Measurements from ENCODE around the gene SBK3.

SBK3 gene

DNA sequence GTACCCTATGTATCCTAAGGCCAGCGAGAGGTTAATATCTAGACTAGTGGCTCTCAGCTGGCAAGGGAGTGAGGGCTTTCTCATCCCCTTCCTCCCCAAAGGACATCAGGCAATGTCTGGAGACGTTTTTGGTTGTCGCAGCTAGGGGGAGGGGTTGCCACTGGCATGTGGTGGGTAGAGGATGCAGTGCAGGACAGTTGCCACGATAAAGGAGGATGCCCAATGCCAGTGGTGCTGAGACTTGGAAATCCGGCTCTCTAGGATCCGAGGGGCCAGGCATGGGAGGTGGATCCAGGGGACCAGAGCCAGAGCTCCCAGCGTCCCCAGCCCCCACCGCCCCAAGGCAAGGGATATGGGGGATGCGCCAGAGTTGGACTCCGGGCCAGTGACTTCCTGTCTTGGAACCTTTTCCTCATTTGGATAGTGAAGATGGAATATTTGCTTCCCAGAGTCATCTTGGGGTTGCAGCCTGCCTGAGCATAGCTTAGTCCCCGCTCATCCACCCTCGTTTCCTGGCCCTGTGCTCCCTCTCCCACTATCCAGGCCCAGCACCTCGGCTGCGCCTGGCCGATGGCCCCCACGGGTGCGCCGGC is 52.2 kb downstream of the SBK3 start:
- H3K4me2 ChIP-seq, result no peak overlapping the region
- H3K9ac ChIP-seq, result no peak overlapping the region
- peaks cover 5 to 44% (median 24%) of the 10 kb centered on the region in 10 experiments for H3K4me1 ChIP-seq
- H3K27ac ChIP-seq, result no peak overlapping the region
- no peaks in the 10 kb centered on the region for H3K9me3 ChIP-seq (replicated peaks in 1 of 11)
- no peaks in the 10 kb centered on the region for H3K36me3 ChIP-seq
- no peaks in the 10 kb centered on the region for H3K27me3 ChIP-seq
- H3K4me3 ChIP-seq, result no peak overlapping the region
- H4K20me1 ChIP-seq, result no peaks in the 10 kb centered on the region
- no peak for TF ChIP-seq Cebpa-rat (IDR thresholded peaks at IDR 0.05)

DNA sequence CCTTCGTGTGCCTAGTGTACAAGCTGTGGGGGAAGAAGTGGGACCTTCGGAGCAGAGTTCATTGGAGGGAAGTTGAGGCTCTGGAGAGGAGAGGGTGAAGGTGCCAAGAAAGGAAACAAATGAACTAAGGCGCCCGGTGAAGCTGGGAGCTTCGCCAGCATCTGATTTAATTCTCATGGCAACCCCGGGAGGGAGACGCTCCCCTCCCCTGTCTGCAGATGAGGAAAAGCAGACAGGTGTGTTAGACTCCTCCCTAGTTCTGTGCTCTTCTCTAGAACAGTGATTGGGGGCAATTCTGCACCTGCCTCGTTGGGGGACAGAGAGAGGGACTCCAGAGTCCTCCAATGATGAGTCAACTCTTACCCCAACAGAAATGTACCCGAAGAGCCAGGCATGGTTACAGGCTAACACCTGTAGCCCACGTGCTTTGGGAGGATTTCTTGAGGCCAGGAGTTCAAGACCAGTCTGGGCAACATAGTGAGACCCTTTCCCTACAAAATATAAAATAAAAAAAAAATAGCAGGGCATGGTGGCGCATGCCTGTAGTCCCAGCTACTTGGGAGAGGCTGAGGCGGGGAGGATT is 52.9 kb downstream of the SBK3 start:
- Histone ChIP-seq H4K20me1 (peaks cover 0 to 4% (median 0%) of the 10 kb centered on the region in 11 experiments; a peak in 2 of 22 replicates), H3K36me3 (no peaks in the 10 kb centered on the region), H3K4me3 (no peak overlapping the region), H3K9me3 (replicated peaks in 1 of 11) (no peaks in the 10 kb centered on the region), H3K4me1 (peaks cover 10 to 49% (median 30%) of the 10 kb centered on the region in 10 experiments), H3K4me2 (no peak overlapping the region), H3K27me3 (no peaks in the 10 kb centered on the region), H3K9ac (no peak overlapping the region), H3K27ac (no peak overlapping the region)
- TF ChIP-seq Cebpa-rat (IDR thresholded peaks at IDR 0.05), result no peak

DNA sequence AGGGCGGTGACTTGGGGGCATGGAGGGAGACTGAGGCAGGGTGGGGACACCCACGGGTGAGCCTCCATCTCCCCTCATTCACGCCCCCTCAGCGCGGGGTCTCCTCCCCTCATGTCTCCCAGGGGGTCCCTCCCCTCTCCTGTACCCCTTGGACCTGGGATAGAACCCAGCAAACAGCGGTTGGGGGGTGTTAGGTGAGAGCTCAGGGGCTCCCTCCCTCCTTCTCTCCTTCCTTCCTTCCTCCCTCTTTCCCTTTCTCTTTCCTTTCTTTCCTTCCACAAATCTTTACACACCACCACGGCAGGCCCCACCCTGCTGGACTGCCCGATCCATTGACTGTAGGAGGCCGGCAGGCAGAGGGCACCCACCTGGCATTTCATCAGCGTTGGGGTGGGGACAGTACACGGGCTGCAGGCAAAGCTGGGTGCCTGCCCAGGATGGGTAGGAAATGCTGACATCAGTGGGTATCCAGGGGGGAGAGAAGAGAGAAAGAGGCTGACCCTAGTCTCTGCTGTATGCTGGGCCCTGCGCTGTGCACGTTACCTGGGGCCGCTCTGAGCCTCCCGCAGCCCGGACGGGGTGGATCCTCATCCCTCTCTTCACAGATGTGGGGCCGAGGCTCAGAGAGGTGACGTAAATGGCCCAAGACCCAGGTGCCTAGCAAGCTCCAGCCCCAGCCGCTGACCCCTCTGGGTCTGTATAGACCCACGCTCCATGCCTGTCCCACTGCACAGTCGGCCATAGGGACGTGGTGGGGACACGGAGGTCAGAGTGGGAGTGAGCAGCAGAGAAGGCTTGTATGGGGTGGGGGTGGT is 53.6 kb downstream of the SBK3 start:
- Histone ChIP-seq H3K4me1 (peaks cover 17 to 56% (median 37%) of the 10 kb centered on the region in 10 experiments), H3K9ac (no peak overlapping the region), H3K4me3 (no peak overlapping the region), H3K9me3 (replicated peaks in 1 of 11) (no peaks in the 10 kb centered on the region), H3K36me3 (no peaks in the 10 kb centered on the region), H3K4me2 (0 out of 22 replicates have a peak overlapping the region, but pooled peaks of 1 of the 11 experiments have one; percentile 9), H4K20me1 (peaks cover 0 to 8% (median 0%) of the 10 kb centered on the region in 11 experiments; a peak in 4 of 22 replicates), H3K27me3 (no peaks in the 10 kb centered on the region), H3K27ac (no peak overlapping the region)
- TF ChIP-seq Cebpa-rat (IDR thresholded peaks at IDR 0.05), result no peak

Data from BLaER1 treated with 17β-estradiol and CSF1 and Interleukin-3, amounts not matched to agents 10 nM and 100 nM (cell line).